ENCODE measurements around the gene MEGF11.
A peak's percentile ranks its signal among the peaks of the same experiment; 100 is the strongest.

The MEGF11 gene

DNA sequence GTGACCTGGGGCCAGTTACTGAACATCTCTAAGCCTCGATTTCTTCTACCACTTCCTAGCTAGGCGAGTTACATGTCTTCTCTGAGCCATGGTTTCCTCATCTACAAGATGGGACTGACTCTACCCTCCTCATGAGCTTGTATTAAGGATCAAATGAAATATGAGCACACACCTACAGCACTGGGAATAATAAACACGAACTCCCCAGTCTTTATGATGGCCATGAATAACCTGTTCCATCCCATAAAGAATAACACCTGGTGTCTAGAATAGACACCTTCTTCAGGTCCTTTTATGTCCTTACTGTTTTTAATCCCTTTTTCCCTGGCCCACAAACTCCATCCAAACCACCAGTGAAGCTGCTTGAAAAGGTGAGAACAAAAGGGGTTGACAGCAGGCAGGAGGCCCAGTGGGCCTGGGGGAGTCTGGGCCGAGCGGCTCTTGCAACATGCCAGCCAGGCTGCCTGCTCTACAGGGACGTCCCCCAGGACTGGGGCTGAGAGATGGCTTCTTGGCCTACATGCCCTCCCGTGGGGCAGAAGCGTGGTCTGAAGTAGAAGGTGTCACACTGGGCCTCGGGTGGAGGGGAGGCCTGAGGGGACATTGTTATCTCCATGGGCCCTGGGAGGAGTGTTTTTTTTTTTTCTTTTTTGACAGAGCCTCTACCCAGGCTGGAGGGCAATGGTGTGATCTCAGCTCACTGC, 206.1 kb downstream of the MEGF11 start:
- DNase-seq: no peak

DNA sequence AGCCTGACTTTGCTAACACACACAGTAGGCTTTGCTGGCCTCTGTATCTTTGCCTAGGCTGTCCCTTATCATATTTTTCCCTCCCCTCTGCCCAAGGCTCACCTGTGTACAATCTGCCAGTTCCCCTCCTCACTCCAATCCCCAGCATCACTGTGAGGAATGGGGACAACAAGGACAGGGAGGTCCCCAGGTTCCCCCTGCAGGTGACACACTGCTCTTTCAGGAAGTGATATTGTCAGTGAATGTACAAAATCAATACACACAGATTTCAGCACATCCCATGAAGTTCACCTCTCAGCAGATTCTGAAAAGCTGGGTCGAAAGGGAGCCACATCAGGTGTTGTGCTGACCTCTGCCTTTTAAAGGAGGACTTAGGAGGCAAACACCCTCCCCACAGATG, 206.8 kb downstream of the MEGF11 start:
- no peak for DNase-seq

DNA sequence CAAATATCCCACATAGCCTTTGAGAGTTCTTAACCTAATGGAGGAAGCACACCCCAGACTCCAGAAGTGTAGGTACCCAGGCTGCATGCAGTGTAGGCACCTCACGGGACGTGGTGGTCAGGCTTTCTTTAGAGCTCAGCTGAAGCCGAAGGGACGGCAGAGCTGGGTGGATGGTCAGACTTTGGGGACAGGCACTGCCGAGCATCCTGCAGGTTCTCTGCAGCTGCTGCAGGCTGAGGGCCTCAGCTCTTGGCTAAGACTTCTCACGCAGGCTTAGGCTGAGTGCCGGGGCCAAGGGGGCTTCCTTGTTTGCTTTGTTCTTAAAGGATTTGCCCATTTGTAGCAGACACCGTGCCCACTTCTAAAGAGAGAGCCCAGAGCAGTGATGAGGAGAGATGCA, 207.2 kb downstream of the MEGF11 start:
- no peak for DNase-seq

DNA sequence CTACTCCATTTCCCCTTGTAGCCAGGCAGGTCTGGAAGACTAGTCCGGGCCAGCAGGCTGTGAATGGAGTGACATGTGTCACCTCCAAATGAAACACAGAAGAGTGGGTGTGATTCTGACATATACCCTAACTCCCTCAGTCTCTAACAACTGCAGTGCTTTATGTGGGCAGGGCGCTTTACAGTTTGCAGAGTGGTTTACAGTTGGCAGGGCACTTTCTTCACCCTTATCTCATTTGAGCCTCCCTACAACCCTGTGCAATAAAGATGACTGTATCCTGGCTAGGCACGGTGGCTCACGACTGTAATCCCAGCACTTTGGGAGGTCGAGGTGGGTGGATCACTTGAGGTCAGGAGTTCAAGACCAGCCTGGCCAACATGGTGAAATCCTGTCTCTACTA, 208.0 kb downstream of the MEGF11 start:
- no peak for DNase-seq

DNA sequence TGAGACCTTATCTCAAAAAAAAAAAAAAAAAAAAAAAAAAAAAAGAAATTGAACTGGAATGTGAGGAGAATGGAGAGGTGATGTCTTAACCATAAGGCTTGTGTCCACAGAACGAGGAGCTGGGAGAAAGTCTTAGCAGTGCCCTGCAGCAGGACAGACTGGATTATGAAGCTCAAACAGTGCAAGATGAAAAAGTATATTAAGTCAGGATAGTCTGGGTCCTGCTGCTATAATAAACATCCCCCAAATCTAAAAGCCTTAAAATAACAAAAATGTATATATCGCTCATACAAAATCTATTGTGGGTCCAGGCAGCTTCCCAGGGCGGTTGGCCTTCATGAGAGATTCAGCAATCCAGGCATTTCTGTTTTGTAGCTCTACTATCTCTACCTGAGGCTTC, 208.7 kb downstream of the MEGF11 start:
- DNase-seq: no peak

DNA sequence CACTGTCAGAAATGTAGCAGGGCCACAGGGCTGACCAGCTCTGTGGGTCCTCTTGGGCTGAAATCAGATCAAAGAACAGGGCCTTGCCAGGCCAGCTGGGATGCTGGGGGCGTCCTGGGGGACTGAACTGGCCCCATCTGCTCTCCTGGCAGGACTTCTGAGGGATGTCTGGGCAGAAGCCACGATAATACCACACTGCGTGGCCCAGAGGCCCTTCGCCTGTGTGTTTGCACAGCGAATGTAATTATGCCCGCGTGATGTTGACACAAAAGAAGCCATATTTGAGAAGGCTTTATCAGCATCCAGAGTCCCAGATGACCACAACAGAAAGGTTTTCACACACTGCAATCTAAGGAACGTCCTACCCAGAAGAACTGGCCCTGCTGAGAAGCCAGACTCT, 210.3 kb downstream of the MEGF11 start:
- DNase-seq: no peak

DNA sequence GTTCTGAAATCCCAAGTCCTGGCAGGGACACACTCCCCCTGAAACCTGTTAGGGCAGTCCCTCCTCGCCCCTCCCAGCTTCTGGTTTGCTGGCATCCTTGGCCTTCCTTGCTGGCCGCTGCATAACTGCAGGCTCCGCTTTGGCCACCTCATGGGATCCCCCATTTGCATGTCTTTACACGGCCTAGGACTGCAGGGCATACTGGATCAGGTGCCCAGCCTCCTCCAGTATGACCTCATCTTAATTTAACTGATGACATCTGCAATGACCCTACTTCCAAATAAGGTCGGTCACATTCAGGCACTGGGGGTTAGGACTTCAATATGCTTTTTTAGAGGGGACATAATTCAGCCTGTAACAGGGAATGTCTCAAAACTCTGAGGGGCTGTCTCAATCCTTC, 210.9 kb downstream of the MEGF11 start:
- DNase-seq: no peak

DNA sequence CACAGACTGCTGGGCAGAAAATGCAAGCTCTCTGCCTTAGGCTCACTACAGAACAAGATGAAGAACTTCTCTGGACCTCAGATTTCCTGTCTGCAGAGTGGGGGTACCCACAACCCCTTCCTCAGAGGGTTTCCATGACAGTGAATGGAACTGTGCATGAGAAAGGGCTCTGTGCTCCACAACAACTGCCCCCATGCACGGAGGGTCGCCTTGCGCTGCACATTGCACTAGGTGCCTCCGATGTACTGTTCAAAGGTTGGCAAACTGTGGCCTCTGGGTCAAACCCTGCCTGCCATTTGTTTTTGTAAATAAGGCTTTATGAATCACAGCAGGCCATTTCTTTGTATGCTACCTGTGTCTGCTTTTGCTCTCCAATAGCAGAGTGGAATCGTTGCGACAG, 212.3 kb downstream of the MEGF11 start:
- no peak for DNase-seq

DNA sequence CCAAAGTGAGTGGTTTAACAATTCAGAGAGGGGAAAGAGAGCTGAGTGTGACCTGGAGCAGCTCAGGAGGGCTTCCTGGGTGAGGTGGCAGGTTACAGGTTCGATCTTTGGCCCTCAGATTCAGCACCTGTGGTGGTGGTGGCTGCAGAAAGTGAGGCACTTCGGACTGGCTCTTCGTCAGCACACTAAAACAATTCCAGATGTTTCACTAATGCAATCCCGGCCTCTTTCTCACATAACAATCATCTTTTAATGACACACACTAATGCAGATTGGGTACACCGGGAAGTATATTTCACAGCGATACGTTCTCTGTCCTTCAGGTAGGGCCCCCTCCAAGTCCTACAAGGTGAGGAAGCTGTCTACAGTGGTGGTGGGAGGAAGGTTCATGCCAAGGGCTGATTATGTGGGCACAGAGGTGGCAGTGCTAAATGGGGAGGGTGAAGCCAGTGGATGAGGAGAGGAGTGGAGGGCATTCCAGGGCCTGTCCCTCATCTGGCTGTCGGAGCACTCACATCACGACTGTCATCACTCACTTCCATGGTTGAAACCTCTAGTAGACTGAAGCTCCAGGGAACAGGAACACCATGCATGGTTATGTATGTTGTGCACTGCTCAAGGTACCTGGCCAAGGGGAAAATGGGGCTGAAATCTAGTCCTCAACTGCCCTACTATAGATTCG, 213.2 kb downstream of the MEGF11 start:
- no peak for DNase-seq

DNA sequence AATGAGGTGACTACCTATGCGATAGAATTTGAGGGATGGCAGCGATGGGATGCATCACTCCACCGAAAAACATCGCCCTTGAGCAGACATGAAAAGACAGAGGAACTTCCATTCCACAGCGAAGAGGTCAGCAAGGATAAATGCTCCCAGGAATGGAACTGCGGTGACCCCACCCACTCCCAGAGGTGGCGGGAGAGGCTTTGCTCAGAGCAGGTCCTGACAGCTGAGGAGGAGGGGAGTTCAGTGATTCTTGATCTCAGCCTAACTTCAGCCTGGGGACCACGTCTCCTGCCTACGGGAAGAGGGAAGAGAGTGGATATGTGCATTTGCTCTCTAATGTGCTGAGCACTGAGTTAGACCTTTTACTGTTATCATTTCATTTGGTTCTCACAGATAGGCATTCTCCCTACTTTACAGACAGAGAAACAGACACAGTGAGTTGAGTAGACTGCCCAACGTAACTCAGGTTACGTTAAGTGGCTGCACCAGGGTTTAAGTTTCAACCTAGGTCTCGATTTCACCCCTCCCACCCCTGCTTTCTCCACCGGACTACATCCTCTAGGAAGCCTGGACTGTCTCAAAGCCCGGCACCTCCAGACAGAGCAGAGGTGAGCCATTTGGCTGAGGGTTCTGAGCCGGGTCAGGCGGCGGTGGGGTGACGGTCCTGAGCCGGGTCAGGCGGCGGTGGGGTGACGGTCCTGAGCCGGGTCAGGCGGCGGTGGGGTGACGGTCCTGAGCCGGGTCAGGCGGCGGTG, 214.3 kb downstream of the MEGF11 start:
- no peak for DNase-seq

DNA sequence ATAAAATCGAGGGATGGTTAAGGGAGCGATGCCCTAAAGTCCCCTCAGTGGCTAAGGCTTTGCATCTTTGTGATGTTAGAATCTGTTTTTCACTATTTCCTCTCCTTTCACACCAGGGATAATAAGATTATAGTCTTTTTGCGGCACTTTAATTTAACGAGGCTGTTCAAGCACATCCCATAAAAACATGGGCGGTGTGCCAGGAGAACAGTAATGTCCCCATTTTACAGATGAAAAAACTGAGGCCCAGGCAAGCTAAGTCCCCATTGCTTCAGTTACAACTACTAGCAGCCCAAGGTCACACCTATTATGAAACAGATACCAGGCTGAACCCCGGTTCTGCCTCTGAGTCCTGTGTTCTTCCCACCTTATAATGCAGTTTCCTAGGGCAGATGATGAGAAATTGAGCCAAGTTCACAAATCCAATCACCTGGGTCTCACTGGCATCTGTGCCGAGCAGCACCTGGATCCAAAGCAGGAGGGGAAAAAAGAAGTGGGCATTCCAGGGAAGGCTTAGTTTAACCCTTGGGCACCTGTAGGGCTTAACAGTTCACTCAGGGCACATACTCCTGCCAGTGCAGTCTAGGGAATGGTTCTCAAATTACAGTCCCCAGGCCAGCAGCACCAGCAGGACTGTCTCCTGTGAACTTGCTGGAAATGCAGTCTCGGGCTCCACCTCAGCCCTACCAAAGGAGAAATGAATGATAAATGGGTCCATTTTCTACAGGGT, 215.0 kb downstream of the MEGF11 start:
- DNase-seq: no peak

DNA sequence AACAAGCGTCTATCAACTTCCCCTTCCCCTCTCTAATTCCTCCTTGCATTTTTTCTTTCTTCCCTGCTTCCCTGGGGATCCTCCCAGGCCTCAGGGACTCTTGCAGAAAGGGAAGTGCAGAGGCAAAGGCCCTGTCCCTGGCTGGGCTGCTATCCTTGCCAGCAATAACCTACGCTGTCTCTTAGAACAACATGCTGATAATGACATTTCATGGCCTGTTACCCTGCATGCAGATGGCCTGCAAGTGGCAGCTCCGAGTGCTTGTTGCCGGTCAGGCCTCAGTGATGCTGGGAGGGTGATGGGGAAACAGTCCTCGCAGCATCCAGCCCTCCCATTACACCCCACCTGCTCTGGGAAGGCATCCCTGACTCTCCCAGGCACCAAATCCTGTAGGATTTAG, 216.7 kb downstream of the MEGF11 start:
- DNase-seq: no peak

DNA sequence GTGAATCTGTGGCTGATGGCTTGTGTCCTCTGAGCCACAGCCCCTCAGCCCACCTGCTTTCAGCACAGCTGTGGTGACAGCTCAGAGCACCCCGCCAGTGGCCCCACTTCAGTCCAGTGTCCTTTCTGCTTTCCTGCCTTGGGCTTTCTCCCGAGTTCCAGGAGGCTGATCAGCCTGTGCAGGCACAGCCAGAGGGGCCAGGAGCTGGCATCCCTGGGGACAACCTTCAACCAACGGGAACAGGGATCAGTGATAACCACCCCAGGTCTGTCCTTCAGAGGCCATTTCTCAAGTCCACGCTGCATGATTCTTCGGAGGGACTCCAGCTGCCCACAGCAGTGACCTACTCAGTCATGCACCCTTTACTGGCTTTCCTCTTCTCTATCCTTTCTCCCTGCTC, 217.6 kb downstream of the MEGF11 start:
- DNase-seq: no peak

DNA sequence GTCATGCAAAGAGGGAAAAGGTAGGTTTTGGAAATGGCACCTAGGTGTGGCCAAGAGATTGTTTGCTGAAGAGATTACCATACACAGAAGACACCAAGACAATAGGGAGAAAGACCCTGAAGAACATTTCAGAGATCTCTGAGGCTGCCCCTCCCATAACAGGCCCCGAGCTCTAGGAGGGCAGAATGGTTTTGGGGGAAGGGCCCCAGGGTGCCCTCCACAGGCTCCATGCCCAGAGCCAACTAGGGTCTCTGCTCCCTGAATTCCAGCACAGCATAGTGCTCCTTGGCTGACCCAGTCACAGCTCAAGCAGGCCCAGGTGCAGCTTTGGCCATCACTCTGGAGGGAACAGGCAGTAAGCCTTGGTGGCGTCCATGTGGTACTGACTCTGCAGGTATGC, 220.4 kb downstream of the MEGF11 start:
- no peak for DNase-seq

DNA sequence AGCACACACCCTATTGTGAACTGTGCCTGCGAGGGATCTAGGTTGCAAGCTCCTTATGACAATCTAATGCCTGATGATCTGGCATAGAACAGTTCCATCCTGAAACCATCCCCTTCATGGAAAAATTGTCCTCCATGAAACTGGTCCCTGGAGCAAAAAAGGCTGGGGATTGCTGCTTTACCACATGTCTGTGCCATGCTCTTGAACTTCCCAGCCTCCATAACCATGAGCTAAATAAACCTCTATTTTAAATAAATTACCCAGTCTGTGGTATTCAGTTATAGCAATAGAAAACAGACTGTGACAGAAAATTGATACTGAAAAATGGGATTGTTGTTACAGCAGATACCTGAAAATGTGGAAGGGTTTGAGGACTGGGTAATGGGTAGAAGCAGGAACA, 221.5 kb downstream of the MEGF11 start:
- no peak for DNase-seq

DNA sequence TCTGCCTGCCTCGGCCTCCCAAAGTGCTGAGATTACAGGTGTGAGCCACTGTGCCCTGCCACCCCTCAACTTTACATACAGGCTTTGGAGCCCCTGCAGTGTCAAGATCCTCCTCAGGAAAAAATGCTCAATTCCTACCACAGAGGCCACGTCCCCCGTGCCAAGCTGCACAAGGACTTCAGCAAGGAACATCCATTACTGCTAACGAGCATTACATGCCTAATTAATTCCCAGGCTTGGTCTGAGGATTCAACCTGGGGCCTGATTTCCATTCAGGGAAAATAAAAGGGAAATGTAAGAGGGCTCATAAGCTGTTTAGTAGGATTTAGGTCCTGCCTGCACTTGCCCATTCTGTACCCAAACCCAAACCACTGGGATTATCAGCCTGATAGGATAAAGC, 222.9 kb downstream of the MEGF11 start:
- DNase-seq: no peak

DNA sequence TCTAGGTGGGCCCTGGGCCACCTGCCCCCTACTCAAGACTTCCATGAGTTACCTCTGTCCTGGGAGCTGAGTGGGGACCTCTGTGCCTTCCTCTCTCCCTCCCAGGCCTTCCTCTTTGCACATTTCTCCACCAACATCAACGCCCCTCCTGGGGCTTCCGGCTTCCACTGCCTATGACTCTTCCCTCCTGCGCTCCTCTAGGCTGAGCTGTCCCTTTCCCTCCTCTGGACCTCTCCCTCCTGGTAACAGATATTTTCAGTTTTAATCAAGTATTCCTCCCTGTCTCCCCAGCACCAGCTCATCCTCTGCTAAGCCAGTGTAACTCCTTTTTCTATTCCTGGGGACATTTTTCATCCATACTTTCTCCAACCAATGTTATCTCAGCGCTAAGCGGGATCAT, 223.9 kb downstream of the MEGF11 start:
- DNase-seq: no peak

DNA sequence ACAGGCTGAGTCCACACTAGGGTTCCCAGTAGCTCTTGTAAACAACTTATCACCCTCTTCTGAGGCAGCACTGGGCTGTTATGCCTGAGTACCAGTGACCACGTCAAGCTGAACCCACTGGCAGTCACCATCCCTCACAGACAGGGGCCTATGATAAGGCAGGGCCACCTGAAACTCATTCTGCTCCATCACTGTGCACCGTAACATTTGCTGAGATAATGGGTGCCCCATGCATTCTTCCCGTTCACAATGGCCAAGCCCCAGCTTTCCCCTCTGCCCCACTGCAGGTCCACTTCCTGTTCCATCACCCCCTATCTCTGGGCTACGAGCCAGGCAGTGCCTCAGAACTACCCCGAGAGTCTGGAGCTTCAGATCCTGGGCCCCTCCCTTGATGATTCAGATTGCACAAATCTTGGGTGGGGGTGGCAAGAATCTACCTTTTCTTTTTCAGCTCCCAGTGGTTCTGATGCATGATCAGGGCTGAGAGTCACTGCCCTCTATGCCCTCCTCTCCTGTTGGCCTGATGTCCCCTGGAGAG, 226.2 kb downstream of the MEGF11 start:
- peak; percentile 15 for DNase-seq

DNA sequence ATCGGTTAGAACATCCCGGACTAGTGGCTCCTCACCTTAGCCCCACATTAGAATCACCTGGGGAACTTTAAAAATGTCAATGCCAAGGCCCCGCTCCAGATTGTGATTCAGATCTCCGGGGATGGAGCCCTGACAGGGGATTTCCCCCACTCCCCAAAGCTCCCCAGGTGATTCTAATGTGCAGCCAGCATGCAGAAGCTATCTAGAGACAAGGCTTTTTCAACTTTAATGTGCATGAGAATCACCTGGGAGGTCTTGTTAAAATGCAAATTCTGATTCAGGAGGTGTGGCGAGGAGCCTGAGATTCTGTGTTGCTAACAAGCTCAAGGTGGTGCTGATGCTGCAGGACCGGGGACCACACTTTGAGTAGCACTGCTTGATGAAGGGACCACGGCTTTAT, 227.6 kb downstream of the MEGF11 start:
- no peak for DNase-seq

DNA sequence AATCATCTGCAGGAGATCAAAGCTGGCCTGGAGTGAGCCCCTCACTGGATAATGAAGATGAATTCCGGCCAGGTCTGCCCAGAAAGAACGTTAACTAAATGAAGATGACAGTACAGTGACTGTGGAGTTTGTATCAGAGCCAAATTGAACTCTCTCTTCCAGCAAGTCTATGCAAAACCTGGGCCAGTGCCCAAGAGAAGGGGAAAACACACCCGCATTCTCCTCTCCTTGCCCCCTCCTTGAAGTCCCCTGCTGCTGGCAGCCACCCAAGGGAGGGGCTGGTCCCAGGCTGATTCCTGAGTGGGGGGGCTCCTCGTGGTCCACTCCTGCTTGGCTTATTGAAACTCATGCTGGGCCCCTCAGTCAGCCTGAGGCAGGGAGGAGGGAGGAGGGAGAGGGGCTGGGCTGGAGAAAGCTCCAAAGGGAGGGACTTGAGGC, 228.5 kb downstream of the MEGF11 start:
- no peak for DNase-seq

DNA sequence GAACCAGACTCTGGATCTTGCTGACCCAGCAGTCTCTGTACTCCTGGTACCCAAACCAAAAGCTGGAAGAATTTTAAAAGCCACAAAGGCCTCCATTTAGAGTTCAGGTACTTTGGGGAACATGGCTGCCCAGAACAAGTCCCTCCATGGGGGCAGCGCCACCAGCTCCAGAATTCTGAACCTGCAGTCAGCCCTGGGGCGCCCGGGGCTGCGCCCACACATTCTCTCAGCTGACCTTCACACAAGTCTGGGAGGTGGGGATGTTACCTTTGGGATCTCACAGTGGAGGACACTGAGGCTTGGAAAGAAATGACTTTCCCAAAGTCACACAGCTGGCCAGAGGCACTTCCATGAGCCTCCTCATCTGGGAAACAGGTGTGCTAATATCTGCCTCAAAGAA, 229.4 kb downstream of the MEGF11 start:
- no peak for DNase-seq

DNA sequence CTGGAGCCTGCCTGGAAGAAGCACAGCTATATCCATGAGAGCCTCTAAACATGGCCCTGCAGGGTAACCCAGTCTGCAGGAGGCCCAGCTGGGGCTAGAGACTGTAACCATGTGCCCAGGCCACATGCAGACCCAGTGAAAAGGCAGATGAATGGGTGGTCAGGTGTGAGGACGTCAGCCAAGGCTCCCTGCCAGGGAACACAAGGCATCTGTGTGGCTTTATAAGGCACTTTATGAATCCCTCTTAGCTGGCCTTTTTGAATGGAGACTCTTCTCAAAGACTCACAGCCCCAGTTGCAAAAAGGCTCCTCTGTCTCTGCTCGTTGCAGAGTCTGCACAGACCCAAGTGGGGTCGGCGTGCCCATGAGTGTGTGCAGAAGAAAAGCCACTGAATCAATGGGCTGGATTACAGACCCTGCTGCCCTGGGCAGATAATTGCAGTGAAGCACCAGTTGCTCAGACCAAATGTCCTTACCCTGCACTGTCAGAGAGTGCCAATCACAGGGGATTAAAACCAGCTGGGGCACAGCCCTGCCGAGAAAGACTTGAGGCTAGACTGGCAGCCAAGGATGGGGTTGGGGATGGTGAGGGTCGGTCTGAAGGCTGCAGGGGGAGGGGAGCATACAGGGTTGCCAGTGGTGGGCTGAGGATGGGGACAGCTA, 230.1 kb downstream of the MEGF11 start:
- DNase-seq: no peak

DNA sequence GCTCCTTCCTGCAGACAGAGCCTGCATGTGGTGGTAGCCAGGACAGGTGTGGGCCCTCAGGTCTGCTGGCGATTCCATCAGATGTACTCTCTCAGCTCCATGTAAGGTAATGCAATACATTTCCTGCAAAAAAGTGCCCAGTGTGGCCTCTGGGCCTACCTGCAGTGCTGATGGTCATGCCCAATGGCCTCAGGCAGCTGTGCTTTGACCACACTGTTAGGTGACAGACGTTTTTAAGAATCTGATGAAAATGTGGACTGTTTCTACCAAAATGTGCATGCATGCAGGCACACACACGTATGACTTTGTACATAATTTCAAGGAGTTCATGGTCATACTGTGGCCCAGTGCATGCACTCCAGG, 231.4 kb downstream of the MEGF11 start:
- no peak for DNase-seq
